ENCODE measurements around the gene LHX4. TPM values are rescaled to one million over a fixed set of nuclear protein-coding genes. Genes with fewer than 3 reads are reported as not detected.

LHX4 gene
- total and polyA plus RNA-seq, 2 of the 8 experiments (the other 6 are each of a cell fraction or from before 2014, with no cell fraction given), result 0.85 to 4.9 TPM

- Histone ChIP-seq H3K79me1 (ENCODE audit: low read depth, low read length) (no peaks in the 10 kb centered on the region), H3K79me2 (ENCODE audit: control insufficient read depth in 1 of 2, insufficient read depth in 2 of 2, low read length in 2 of 2) (no peaks in the 10 kb centered on the region), H4K20me1 (replicated peaks in 1 of 2; ENCODE audit: control insufficient read depth in 1 of 2, insufficient read depth in 2 of 2, low read length in 2 of 2) (no peaks in the 10 kb centered on the region), H3K4ac (replicated peaks; ENCODE audit: insufficient read length, low read depth, low read length) (no peak overlapping the region), H2BK20ac (ENCODE audit: low read length) (no peak overlapping the region), H2BK15ac (ENCODE audit: low read length) (no peak overlapping the region), H4K8ac (ENCODE audit: extremely low read depth, insufficient read depth, low read length) (no peak overlapping the region), H4K5ac (ENCODE audit: insufficient read length, low read depth, low read length) (no peak overlapping the region), H3K4me1 (replicated peaks in 1 of 4; ENCODE audit: control insufficient read depth in 3 of 4, insufficient read depth in 4 of 4, low read length in 3 of 4) (no peaks in the 10 kb centered on the region), H2AFZ (ENCODE audit: low read length) (no peak overlapping the region), H3K9me3 (ENCODE audit: insufficient read depth in 2 of 2, low read depth in 1 of 2, low read length in 1 of 2) (no peaks in the 10 kb centered on the region), H4K91ac (replicated peaks; ENCODE audit: insufficient read length, low read length) (no peak overlapping the region), H2BK5ac (ENCODE audit: low read depth, low read length) (no peak overlapping the region), H2BK12ac (ENCODE audit: low read depth, low read length) (no peak overlapping the region), H3K36me3 (ENCODE audit: control insufficient read depth in 2 of 4, insufficient read depth in 4 of 4, low read length in 3 of 4) (no peaks in the 10 kb centered on the region), H2BK120ac (replicated peaks; ENCODE audit: low read depth, low read length) (no peak overlapping the region), H3K18ac (ENCODE audit: extremely low read depth, low read length) (no peak overlapping the region), H3K23me2 (ENCODE audit: low read depth, low read length) (no peaks in the 10 kb centered on the region), H2AK5ac (ENCODE audit: low read depth, low read length) (no peak overlapping the region), H3K27me3 (replicated peaks in 1 of 4; ENCODE audit: control insufficient read depth in 3 of 4, extremely low read depth in 1 of 4, insufficient read depth in 3 of 4, low read length in 3 of 4) (no peaks in the 10 kb centered on the region), H3K23ac (ENCODE audit: insufficient read length) (no peak overlapping the region), H3K14ac (ENCODE audit: insufficient read length) (no peak overlapping the region), H3K56ac (replicated peaks; ENCODE audit: insufficient read length, low read depth, low read length) (no peak overlapping the region), H3K4me3 (ENCODE audit: extremely low read depth in 1 of 4, insufficient read depth in 2 of 4, low read depth in 3 of 4, low read length in 4 of 4) (no peak overlapping the region), H3K4me2 (ENCODE audit: insufficient read depth in 1 of 2, low read depth in 2 of 2, low read length in 2 of 2) (no peak overlapping the region), H3K9ac (replicated peaks in 1 of 4; ENCODE audit: extremely low read depth in 1 of 4, low read depth in 3 of 4, low read length in 3 of 4) (no peak overlapping the region), H3K27ac (ENCODE audit: low read depth, low read length) (no peak overlapping the region)
- FAIRE-seq (no peak), DNase-seq (ENCODE audit: low read depth in 1 of 2, low spot score in 2 of 2) (no peak)
- ChIA-PET POLR2A (ENCODE audit: partially characterized antibody) (no interaction called here), CTCF (ENCODE audit: partially characterized antibody) (interaction anchor here (1.3 kb wide), 1 partner anchor 65 kb away, joined by 3 read pairs; no protein-coding TSS in a partner anchor)
- WGBS, 2 experiments (ENCODE audit: extremely low coverage in 1 of 2, insufficient coverage in 1 of 2, insufficient read length in 1 of 2, insufficient replicate concordance in 2 of 2, low coverage in 1 of 2, low lambda C conversion rate in 2 of 2, missing lambda C conversion rate in 1 of 2), result 92% methylated on average over 7 of the region's 7 CpGs; no CpG with 5 or more reads in 1 of the 2 experiments
- TF ChIP-seq TEAD4 (IDR thresholded peaks at IDR 0.05; ENCODE audit: low read depth, low read length) (no peak), KDM5A (IDR thresholded peaks at IDR 0.05; ENCODE audit: low read length) (no peak), BACH1 (IDR thresholded peaks at IDR 0.05; ENCODE audit: low read length) (no peak), RXRA (IDR thresholded peaks at IDR 0.05; ENCODE audit: insufficient read depth, low read depth, low read length) (no peak), ASH2L (IDR thresholded peaks at IDR 0.05; ENCODE audit: low read length) (no peak), HDAC6 (IDR thresholded peaks at IDR 0.05; ENCODE audit: low read depth, low read length) (no peak), E2F6 (IDR thresholded peaks at IDR 0.05) (no peak), PHF8 (conservative IDR thresholded peaks at IDR 0.05; ENCODE audit: low read depth, low read length) (no peak), SP2 (IDR thresholded peaks at IDR 0.05; ENCODE audit: low read length) (no peak), TAF7 (optimal IDR thresholded peaks at IDR 0.05; ENCODE audit: borderline replicate concordance, low read depth, low read length) (no peak)
- TF ChIP-seq, protein P1, sequence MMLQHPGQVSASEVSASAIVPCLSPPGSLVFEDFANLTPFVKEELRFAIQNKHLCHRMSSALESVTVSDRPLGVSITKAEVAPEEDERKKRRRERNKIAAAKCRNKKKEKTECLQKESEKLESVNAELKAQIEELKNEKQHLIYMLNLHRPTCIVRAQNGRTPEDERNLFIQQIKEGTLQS (IDR thresholded peaks at IDR 0.05; ENCODE audit: insufficient read depth, low read depth, low read length), result no peak
Observed at GRCh38 chr1:180299479-180300221, 69.6 kb downstream of the LHX4 start.

All from H1 (cell line).